Glomerular visceral epithelial cell (primary cell): ENCODE data around the gene SHISA9.

Experiments
- DNase-seq: peaks from one replicate; pipeline ENCODE4 v3.0.0-alpha.2; 2016; ENCODE audit errors: extremely low spot score

The SHISA9 gene

DNA sequence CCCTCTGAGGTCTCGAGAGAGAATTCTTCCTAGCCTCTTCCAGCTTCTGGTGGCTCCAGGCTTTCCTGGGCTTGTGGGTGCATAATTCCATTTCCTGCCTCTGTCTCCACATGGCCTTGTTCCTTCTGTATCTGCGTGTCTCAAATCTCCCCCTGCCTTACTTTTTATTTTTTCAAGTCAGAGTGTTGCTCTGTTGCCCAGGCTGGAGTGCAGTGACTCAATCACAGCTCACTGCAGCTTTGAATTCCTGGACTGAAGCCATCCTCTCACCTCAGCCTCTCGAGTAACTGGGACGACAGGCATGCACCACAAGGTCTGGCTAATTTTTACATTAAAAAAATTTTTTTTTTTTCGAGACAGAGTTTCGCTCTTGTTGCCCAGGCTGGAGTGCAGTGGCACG is 120.6 kb downstream of the SHISA9 start:
- DNase-seq: peak; percentile 66

DNA sequence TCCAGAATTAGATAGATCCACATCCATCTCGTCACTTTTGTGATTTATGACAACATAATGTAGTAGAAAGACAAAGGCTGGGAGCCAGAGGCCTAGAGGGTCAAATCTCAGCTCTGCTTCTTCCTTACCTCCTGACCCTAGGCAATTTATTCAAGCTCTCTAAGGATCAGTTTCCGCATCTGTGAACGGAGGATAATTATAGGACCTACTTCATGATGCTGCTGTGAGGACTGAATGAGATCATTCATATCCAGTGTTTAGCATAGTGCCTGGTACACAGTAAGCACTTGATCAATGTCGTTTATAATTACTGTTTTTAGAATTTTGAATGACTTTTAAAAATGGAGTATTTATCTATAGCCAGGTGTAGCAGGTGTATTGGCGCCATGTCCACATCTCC is 128.4 kb downstream of the SHISA9 start:
- DNase-seq: no peak

DNA sequence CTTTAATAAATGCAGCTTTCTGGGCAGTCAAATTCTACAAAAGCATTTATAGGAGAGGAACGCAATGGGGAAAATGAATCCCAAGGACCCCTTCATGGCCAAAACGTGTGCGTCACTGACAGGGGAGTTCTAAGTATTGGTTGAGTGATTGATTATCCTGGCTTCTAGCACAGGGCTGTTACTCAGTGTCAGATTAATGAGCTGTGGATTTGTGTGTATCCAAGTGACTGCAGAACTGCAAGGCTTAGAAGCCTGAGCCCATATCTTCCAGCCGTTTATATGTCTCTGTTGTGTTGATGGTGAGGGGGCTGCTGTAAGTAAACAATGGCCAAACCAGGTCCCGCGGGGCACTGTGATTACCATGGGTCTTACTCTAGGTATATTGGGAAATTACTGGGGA is 129.4 kb downstream of the SHISA9 start:
- no peak for DNase-seq

DNA sequence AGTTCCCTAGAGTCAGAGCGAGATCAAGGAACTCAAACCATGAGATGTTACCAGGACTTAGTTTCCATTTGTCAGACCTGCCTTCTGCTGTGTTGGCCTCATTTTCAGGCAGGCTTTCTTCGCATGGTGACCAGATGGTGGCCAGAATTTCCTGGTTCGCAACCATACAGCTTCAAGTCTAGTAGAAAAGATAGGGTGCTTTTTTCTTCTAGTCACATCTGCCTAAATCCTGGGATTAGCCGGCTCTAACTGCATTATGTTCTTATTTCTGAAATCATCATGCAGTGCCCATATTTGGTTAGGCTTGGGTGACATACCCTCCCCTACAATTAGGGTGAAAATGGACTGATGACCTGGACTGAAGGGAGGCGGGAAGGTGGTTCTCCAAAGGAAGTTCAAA is 131.5 kb downstream of the SHISA9 start:
- no peak for DNase-seq

DNA sequence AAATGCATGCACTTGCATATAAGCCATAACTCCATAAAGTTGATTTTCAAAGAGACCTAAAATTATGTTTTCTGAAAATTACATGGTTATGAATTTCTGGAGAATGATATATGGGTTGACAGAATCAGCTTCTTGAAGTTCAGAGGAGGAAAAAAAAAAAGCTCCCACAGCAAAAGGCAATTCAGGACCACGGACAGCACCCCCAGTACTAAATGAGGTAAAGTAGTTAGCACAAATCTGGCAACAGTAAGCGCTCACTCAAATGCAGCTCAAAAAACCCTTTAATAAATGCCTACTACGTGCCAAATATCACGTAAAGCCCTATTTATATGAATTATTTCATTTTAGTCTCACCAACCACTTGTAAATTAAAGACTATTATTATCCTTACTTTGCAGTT is 135.2 kb downstream of the SHISA9 start:
- peak; percentile 53 for DNase-seq

DNA sequence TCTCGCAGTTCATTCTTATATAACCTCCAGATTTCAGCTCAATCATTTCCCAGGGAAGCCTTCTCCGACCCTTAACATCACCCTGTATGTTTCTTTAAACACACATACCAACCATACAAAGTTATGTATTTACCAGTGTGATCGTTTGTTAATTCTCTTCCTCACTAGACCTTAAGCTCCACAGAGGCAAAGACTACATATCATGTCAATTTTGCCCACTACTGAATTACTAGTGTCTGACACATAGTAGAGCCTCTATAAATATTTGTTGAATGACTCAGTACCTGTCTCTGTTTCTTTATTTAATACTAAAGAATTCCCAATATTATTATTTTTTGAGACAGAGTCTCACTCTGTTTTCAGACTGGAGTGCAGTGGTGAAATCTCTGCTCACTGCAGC is 137.2 kb downstream of the SHISA9 start:
- DNase-seq: peak; percentile 20

DNA sequence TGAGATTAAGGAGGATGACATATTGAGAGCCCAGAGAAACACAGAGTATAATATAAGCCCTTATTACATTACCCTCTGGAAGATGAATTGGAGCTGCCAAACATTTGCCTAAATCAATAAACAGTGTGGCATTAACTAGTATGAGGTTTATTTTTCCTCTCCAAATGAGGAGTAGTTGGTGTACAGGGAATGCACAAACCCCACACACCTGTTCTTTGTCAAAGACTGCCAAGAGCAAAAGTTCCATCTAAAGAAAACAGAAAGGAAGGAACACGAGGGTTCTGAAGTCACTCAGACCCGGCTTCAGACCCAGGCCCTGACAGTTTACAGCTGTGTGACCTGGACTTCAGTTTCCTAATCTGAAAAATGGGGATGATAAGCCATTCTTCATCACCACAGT is 138.1 kb downstream of the SHISA9 start:
- no peak for DNase-seq

DNA sequence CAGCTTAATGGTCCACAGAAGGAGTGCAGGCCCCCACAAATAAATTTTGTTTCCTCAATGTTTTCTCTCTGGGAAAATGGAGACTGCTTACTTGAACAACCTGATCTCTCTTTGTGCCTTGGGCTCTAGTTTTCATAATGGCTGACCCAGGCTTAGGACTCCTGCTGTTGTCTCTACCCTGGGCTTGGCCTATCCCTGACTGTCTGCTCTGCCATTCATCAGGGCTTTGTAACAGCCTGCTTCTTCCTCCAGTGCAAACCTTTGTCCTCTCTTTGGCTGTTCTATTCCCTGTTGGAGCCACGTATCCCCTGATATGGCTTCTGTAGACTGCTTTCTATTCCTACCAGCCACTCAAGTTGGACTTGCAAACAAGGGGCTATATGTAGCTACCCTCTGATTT is 139.8 kb downstream of the SHISA9 start:
- no peak for DNase-seq

DNA sequence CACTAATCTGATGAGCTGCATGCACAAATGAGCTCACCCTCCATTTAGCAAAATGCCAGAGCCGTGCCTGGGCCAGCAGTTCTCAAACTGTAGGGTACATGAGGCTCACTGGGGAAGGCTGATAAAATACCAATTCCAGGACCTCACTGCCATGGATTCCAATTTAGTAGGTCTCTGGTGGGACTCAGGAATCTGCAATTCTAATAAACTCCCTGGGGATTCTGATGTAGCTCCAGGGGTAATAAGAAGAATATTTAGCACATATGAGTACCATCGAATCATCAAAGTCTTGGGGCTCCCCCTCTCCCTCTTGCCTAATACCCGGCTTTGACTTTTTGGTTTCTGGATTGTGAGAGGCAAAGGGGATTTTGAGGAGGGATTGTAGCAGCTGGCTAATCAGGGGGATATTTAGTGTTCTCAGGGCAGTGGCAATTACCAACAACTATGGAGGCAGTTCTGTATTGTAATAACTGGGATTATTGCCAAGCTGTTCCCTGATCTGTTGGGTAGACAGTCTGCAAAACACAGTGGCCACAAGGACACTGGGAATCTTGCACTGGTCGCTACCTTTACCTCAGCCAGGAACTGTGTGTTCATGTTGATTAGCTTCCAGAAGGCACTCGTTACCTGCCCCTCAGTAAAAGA is 140.4 kb downstream of the SHISA9 start:
- DNase-seq: no peak

DNA sequence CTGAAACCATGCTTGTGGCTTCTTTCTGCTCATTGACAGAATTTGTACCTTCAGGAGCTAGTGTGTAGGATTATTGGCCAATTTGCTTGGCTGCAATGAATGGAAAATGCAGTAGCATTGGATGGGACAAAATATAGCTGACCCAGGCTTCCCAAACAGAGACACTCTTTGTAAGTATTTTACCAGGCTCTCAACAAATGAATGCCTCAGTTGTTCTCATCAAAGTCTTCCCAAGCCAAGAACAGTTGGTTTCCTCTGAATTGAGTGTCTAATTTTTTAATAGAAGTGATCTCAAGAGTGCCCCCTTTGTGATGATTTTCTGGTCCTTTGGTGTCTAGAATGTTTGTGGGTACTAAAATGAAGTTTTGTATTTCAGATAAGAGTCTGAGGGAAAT is 140.9 kb downstream of the SHISA9 start:
- no peak for DNase-seq

DNA sequence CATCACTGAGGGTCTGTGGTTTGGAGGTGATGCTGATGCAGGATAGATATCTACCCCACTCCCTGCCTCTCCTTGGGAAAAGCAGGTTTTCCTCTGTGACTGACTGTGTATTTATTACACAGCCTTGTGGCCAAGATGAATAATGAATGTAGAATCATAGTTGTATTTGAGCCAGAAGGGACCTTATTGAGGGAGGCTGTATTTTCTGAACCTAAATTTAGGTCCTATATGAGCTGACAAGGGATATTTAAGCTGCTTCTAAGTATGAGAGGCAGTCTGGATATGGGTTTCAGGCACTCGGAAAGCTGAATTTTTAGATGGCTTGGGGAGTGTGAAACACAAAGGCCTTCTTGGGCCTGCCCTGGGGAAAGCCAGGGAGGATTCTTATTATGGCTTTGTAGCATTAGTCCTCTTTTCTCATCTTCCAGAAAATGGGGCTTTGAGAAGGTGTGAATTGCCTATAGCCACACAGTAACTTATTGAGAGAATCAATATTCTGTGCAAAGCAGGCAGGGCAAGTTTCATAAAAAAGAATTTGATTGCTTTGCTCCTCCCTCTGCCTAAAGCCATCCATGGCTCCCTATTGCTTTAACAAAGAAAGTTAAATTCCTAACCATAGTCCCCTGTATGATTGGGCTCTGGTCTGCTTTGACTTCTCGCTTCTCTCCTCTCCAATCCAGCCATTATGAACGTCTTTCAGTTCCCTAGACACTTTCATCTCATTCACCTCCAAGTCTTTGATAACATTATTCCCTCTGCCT is 144.8 kb downstream of the SHISA9 start:
- DNase-seq: no peak

DNA sequence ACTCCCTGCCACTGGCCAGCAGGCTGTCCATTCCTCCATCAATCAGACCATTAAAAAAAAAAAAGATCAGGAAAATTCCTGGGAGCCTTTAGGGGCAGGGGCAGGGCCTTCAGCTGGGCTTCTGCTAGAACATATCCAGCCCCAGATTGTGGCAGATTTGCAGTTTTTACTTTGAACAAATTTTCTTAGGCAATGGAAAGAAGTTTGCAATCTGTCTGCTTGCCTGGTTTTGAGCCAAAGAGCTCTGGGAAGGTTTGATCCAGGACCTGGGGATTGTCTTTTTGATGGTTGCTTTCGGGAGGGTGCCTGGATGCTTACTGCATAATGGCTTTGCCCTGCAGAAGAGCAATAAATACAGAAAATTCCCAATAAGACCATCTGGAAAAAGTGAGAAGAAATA is 145.9 kb downstream of the SHISA9 start:
- DNase-seq: no peak

DNA sequence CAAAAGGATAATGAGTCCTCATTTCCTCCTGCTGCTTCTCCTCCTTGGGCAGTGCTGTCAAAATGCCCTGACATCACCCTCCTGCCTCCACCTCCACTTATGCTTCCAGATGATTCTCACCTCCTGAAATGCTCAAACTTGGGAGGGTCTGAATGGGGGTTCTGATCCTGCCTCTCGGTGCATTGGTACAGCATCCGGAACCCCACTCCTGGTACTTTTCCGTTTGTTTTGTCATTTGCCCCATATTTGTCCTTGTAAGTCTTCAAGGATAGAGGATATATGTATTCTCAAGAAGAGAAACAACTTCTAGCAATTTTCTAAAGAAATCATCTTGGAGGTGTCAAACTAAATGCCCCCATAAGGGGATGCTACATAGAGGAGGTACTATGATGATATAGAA is 148.3 kb downstream of the SHISA9 start:
- no peak for DNase-seq

DNA sequence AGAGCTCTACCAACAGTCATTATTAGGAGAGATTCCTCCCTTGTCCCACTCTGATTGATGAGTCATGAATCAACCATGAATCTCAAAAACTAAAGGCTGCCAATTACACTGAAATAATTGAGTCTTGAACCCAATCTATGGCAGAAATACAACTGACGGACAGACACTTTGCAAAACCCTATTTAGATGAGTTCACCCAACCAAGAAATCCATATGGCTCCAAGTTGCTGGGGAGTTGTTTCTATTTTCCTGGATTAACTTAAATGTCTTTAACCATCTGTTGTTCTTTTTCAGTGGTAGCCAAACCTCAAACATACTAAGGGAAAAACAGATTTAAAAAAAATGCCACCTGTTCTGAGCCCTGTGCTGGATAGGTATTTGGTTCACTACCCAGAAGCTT is 151.0 kb downstream of the SHISA9 start:
- DNase-seq: no peak

DNA sequence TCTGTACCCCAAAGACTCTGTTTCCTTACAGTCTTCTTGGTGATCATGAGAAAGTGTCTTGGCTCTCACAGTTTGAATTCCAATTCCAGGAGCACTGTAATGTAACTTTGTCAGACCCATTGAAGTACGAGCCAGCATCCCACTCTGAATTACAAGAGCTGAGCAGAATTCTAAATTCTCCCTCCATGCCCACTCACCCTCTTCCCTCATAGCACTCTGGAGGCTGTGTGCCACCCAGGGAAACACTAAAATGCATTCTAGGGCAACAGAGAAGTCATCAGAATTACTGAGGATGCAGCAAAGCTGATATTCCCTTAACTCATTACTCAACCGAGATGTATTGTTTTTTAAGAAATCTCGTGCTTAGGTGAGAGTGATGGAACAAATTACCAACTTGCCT is 154.1 kb downstream of the SHISA9 start:
- DNase-seq: no peak

DNA sequence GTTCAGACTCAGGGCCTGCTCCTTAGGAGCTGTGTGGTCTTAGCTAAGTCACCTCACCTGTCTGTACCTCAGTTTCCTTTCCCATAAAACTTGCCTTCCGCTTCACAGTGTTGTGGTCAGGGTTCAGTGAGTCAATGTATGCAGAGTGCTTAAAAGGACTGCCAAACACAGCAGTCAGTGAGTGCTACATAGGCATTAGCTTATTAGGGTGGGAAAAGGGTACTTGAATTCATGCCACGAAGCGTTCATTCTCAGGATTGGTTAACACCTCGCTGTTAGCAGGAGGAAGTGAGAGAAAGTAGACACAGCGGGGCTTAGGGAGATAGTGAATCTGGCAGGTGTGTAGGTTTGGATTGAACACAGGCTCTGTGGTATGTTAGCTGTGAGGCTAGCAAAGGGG is 155.2 kb downstream of the SHISA9 start:
- no peak for DNase-seq

DNA sequence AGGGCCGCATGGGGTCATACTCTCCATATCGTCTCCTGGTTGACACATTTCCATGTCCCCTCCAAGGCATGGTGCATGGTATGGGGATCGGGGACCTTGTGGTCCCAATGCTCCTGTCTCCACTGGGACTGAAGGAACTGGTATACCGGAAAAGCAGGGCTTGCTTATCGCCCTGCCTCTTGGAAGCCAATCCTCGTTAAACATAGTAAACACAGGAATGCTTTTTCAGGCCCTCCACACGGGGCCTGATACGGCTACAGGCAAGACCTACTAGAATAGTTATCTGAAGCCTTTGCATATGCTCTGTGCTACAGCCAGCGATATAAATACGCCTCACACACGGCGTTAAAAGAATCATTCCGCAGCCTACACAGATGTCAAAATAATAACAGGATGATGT is 159.5 kb downstream of the SHISA9 start:
- DNase-seq: no peak

DNA sequence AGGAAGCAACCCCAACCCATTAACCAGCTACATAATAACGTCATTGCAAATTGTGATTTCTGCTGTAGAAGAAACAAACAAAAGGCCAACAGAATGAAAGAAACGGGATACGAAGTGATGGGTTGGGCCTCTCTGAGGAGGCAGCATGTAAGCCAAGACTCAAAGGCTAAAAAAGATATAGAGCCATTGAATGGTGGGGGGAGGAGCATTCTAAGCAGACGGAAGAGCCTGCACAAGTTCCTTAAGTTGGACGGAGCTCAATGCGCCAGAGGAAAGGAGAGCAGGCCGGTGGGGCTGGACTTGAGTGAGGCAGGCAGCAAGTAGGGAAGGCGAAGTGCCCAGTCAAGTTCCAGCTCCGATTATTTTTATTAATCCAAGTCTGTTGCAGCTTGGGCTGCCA is 160.3 kb downstream of the SHISA9 start:
- DNase-seq: no peak

DNA sequence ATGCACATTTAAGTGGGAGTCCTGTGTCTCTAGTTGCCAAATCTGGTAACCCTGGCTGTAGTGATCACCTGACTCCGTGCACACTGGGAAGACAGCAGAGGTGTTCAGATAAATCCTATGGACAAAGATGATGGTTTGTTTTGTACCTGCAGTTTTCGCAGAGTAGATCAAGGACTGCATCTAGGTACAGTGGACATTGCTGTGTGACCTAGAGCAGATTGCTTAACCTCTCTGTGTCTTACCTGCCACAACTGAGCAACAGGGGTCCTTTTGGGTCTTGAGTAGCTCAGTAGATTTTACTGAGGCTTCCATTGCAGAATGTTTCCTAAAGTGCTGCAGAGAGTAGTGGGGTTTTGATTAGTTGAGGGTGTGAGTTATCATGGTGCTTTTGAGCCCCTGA is 160.8 kb downstream of the SHISA9 start:
- DNase-seq: no peak

DNA sequence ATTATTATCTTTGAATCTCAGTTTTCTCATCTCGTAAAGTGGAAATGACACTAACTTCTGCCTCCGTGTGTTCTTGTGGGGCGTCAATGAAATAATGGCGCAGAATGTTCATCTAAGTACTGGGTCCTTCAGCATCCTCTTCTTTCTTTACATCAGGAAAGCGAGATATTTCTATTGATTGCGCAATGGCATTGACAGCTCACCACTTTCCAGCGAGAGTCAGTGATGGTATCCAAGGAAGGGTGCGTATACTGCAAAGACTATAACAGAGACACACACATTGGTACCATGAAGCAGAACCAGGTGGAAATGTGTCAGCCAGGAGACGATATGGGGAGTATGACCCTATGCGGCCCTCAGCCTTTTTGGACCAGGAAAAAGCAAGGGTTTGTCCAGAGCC is 162.1 kb downstream of the SHISA9 start:
- no peak for DNase-seq

DNA sequence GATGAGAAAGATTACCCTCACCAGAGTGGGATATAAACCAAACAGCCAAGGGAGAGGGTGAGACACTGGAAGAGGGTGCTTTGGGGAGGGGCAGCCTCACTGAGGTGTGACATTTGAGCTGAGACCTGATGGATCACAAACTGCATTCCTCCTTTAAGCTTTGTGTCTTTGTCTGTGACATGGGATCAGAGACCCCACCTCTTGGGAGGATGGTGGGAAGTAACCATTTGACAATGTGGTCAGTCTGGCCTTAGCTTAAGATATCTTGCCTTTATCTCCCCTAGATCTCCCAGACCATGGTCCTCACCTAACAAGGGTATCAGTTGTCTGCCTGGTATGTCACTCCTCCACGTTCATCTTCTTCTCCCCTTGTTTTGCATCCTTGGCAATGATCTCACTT is 163.4 kb downstream of the SHISA9 start:
- DNase-seq: no peak

DNA sequence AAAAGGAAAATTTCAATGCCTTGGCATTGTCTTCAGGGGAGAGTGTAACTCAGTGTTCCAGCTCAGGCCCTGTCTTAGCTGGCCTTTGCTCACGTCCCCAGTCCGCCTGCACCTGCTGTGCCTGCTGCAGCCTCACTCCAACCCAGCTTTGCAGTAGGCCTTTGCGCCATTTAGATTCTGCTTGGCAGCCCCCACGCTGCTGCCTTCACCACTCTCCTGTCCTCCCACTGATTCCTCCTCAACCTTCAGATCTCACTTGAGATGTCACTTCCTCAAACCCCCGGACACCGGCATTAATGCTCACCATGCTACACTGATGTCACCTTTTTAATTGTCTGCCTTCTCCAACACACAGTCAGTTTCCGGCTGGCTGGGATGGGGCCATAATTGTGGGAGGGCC is 166.2 kb downstream of the SHISA9 start:
- peak; percentile 5 for DNase-seq

DNA sequence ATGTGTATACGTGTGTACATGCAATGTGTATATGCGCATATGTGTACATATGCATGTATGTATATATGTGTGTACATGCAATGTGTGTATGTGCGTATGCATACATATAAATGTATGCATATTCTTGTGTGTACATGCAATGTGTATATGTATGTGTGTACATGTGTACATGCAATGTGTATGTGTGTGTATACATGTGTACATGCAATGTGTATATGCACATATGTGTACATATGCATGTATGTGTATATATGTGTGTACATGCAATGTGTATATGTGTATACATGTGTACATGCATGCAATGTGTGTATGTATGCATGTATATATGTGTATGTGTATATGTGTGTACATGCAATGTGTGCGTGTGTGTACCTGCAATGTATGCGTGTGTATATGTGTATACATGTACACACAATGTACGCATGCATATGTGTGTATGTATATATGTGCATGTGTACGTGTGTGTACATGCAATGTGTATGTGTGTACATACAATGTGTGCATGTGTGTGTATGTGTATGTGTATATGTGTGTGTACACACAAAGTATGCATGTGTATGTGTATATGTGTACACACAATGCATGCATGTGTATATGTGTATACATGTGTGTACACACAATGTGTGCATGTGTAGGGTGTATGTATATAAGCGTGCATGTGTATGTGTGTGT is 167.7 kb downstream of the SHISA9 start:
- DNase-seq: no peak
